ENCODE data around the gene ZNF771.
"Not testable (repeated sequence)": the region's sequence is repeated elsewhere in the genome, so short reads cannot be mapped to it uniquely, and the experiment has no call there.

The ZNF771 gene

GRCh38 chr16:30458561-30459394 lies 51.4 kb downstream of the ZNF771 start:
- no peak for DNase-seq (ENCODE audit: low read depth)
- no peak overlapping the region for H3K4me3 ChIP-seq (ENCODE audit: low read length)
- TF ChIP-seq, protein P1, sequence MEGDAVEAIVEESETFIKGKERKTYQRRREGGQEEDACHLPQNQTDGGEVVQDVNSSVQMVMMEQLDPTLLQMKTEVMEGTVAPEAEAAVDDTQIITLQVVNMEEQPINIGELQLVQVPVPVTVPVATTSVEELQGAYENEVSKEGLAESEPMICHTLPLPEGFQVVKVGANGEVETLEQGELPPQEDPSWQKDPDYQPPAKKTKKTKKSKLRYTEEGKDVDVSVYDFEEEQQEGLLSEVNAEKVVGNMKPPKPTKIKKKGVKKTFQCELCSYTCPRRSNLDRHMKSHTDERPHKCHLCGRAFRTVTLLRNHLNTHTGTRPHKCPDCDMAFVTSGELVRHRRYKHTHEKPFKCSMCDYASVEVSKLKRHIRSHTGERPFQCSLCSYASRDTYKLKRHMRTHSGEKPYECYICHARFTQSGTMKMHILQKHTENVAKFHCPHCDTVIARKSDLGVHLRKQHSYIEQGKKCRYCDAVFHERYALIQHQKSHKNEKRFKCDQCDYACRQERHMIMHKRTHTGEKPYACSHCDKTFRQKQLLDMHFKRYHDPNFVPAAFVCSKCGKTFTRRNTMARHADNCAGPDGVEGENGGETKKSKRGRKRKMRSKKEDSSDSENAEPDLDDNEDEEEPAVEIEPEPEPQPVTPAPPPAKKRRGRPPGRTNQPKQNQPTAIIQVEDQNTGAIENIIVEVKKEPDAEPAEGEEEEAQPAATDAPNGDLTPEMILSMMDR (IDR thresholded peaks at IDR 0.05; ENCODE audit: insufficient read depth, low read depth, low read length, missing control alignments): no peak

DNA sequence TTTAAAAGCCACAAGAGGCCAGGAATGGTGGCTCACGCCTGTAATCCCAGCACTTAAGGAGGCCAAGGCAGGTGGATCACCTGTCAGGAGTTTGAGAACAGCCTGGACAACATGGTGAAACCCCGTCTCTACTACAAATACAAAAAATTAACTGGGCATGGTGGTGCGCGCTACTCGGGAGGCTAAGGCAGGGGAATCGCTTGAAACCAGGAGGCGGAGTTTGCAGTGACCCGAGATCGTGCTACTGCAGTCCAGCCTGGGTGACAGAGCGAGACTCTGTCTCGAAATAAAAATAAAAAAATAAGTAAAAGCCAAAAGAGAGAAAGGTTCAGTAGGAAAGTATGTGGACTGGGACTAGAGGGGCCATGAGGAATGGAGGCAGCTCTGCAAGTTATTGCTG lies 52.0 kb downstream of the ZNF771 start:
- H3K4me3 ChIP-seq (ENCODE audit: low read length): no peak overlapping the region
- DNase-seq (ENCODE audit: low read depth): no peak
- TF ChIP-seq, protein P1 (IDR thresholded peaks at IDR 0.05; ENCODE audit: insufficient read depth, low read depth, low read length, missing control alignments): no peak

- not testable (repeated sequence) for H3K4me3 ChIP-seq (ENCODE audit: low read length); DNase-seq (ENCODE audit: low read depth)
Observed at GRCh38 chr16:30461426-30461825, 54.0 kb downstream of the ZNF771 start.

DNA sequence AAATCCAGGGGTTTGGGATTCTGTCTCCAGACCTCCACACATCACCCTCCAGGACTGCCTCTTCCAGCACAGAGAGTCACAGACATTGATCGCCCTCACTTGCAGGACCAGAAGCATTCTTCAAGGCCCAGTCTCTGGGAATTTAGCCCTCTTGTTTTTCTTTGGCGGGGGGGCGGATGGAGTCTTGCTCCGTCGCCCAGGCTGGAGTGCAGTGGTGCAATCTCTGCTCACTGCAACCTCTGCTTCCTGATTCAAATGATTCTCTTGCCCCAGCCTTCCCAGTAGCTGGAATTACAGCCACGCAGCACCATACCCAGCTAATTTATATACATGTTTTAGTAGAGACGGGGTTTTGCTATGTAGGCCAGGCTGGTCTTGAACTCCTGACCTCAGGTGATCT lies 56.7 kb downstream of the ZNF771 start:
- DNase-seq (ENCODE audit: low read depth): no peak
- H3K4me3 ChIP-seq (ENCODE audit: low read length): no peak overlapping the region
- TF ChIP-seq, protein P1 (IDR thresholded peaks at IDR 0.05; ENCODE audit: insufficient read depth, low read depth, low read length, missing control alignments): no peak

All from epithelial cell of esophagus (primary cell).